HepG2 (cell line): ENCODE measurements around the gene SOAT2. TPM values are rescaled to one million over a fixed set of nuclear protein-coding genes. Genes with fewer than 3 reads are reported as not detected.

Experiments
- AFF4 ChIP-seq: sonication (generic); formaldehyde crosslinking; IDR thresholded peaks from 2 replicates; pipeline ENCODE4 v1.4.0; 2020; ENCODE audit warnings: missing genetic modification reagents
- DRAP1 ChIP-seq: IDR thresholded peaks from 2 replicates; pipeline ENCODE4 v1.6.1; 2016; ENCODE audit warnings: missing genetic modification reagents, missing compliant biosample characterization
- E2F5 ChIP-seq: sonication (generic); formaldehyde crosslinking; conservative IDR thresholded peaks from 2 replicates; pipeline ENCODE4 v1.4.0; 2020; ENCODE audit warnings: missing genetic modification reagents
- GMEB1 ChIP-seq: sonication (generic); formaldehyde crosslinking; IDR thresholded peaks from 2 replicates; pipeline ENCODE4 v1.5.1; 2020; ENCODE audit warnings: missing genetic modification reagents, mild to moderate bottlenecking, borderline replicate concordance
- MED1 ChIP-seq: sonication (generic); formaldehyde crosslinking; IDR thresholded peaks from 2 replicates; pipeline ENCODE4 v1.4.0; 2020; ENCODE audit warnings: missing genetic modification reagents
- MLLT10 ChIP-seq: sonication (generic); formaldehyde crosslinking; IDR thresholded peaks from 2 replicates; pipeline ENCODE4 v1.4.0; 2020; ENCODE audit warnings: missing genetic modification reagents
- MTA3 ChIP-seq: sonication (generic); formaldehyde crosslinking; IDR thresholded peaks from 2 replicates; pipeline ENCODE4 v1.4.0; 2020; ENCODE audit warnings: missing genetic modification reagents
- MYC ChIP-seq: sonication (generic); formaldehyde crosslinking; IDR thresholded peaks from 2 replicates; pipeline ENCODE4 v1.9.0; 2021; ENCODE audit warnings: missing genetic modification reagents, borderline replicate concordance
- NR1H2 ChIP-seq: sonication (generic); formaldehyde crosslinking; IDR thresholded peaks from 2 replicates; pipeline ENCODE4 v1.8.1; 2022; ENCODE audit warnings: low read depth, missing genetic modification reagents, borderline replicate concordance
- PATZ1 ChIP-seq: sonication (generic); formaldehyde crosslinking; IDR thresholded peaks from 2 replicates; pipeline ENCODE4 v1.4.0; 2020; ENCODE audit warnings: missing genetic modification reagents
- PREB ChIP-seq: sonication (generic); formaldehyde crosslinking; IDR thresholded peaks from 2 replicates; pipeline ENCODE4 v1.4.0; 2020; ENCODE audit warnings: missing genetic modification reagents
- SNRNP70 ChIP-seq: fragments of 200-400 bp; formaldehyde crosslinking; IDR thresholded peaks from 2 replicates; pipeline ENCODE4 v1.6.1; 2017; ENCODE audit warnings: mild to moderate bottlenecking, low read depth, low read length, moderate library complexity
- SPEN ChIP-seq: sonication (generic); formaldehyde crosslinking; IDR thresholded peaks from 2 replicates; pipeline ENCODE4 v1.5.1; 2020; ENCODE audit warnings: low read depth, mild to moderate bottlenecking, missing genetic modification reagents
- XRCC5 ChIP-seq: fragments of 200-400 bp; formaldehyde crosslinking; optimal IDR thresholded peaks from 2 replicates; pipeline ENCODE3; 2017; ENCODE audit warnings: mild to moderate bottlenecking, low read length
- ZMYM3 ChIP-seq: sonication (generic); formaldehyde crosslinking; IDR thresholded peaks from 2 replicates; pipeline ENCODE4 v1.5.1; 2020; ENCODE audit warnings: mild to moderate bottlenecking, missing genetic modification reagents
- ZNF33B ChIP-seq: sonication (generic); formaldehyde crosslinking; IDR thresholded peaks from 2 replicates; pipeline ENCODE4 v1.5.1; 2020; ENCODE audit warnings: mild to moderate bottlenecking, missing genetic modification reagents
- ZNF652 ChIP-seq: IDR thresholded peaks from 2 replicates; pipeline ENCODE4 v1.6.1; 2016; ENCODE audit warnings: low read depth, borderline replicate concordance
- ZNF703 ChIP-seq: sonication (generic); formaldehyde crosslinking; IDR thresholded peaks from 2 replicates; pipeline ENCODE4 v1.5.1; 2020; ENCODE audit warnings: missing genetic modification reagents, mild to moderate bottlenecking, moderate library complexity, borderline replicate concordance
- ZNF773 ChIP-seq: sonication (generic); formaldehyde crosslinking; IDR thresholded peaks from 2 replicates; pipeline ENCODE4 v1.4.0; 2020; ENCODE audit warnings: missing genetic modification reagents, borderline replicate concordance
- polyA plus RNA-seq, 8 experiments: library from polyadenylated mRNA; depleted of rRNA in 3 of 8; stranded (reverse) in 7 of 8; unstranded in 1 of 8; fragments of >200 nt; fragmentation: Illumina TruSeq in 4 of 8; extraction: Trizol in 4 of 8; gene quantifications; 2 replicates each; pipeline versions ENCODE4 v1.2.1 to v1.2.3, GENCODE V29; 2011 to 2016; ENCODE audit warnings: low read depth in 4 of 8, missing spikeins in 1 of 8, mixed read lengths in 1 of 8; ENCODE audit not compliant: insufficient read depth in 1 of 8
- total RNA-seq, 5 experiments: library from RNA; depleted of rRNA; stranded (reverse); fragments of >200 nt; fragmentation: Illumina TruSeq; extraction: Trizol; gene quantifications; 2 replicates each; pipeline ENCODE4 v1.2.3, GENCODE V29; 2016; ENCODE audit warnings: low read depth in 1 of 5

SOAT2 gene
- total and polyA plus RNA-seq, 2 of the 13 experiments (the other 11 are each of a cell fraction or from before 2014, with no cell fraction given) = 14.9 to 108 TPM

- TF ChIP-seq AFF4 (CRISPR knock-in tag) (no peak), SNRNP70 (no peak), DRAP1 (CRISPR knock-in tag) (no peak), ZMYM3 (CRISPR knock-in tag) (no peak), SPEN (CRISPR knock-in tag) (no peak; the same call in 1 of the 2 replicates), GMEB1 (CRISPR knock-in tag) (no peak), NR1H2 (CRISPR knock-in tag) (no peak), E2F5 (CRISPR knock-in tag) (no peak), ZNF33B (CRISPR knock-in tag) (no peak), MLLT10 (CRISPR knock-in tag) (no peak), ZNF703 (CRISPR knock-in tag) (no peak), MYC (peak; percentile 64), XRCC5 (peak; percentile 51), MTA3 (CRISPR knock-in tag) (no peak), ZNF652 (CRISPR knock-in tag) (no peak), MED1 (CRISPR knock-in tag) (no peak), PATZ1 (CRISPR knock-in tag) (0 out of 2 replicates have a peak, but pooled peaks have one; percentile 20), PREB (CRISPR knock-in tag) (no peak), ZNF773 (no peak)
Measured at GRCh38 chr12:53097564-53098353, 5.5 kb upstream of the SOAT2 start, which contains the start of gene IGFBP6 (continued).
